ENCODE results near the gene IMMP1L. TPM values are rescaled to one million over a fixed set of nuclear protein-coding genes. Genes with fewer than 3 reads are reported as not detected.

Gene IMMP1L
- total RNA-seq, 4 donors from 2014 or later = 10.3 to 75.9 (median 28.6) TPM

GRCh38 chr11:31492320-31492913, 17.0 kb downstream of the IMMP1L start:
- TF ChIP-seq CTCF (IDR thresholded peaks at IDR 0.05; ENCODE audit: low read depth) = no peak

- TF ChIP-seq CTCF (IDR thresholded peaks at IDR 0.05; ENCODE audit: low read depth) = no peak
Measured at GRCh38 chr11:31487848-31488247, 21.6 kb downstream of the IMMP1L start.

- no peak for TF ChIP-seq CTCF (IDR thresholded peaks at IDR 0.05; ENCODE audit: low read depth)
Measured at GRCh38 chr11:31484497-31484896, 24.9 kb downstream of the IMMP1L start.

GRCh38 chr11:31480930-31481329, 28.5 kb downstream of the IMMP1L start:
- TF ChIP-seq CTCF (IDR thresholded peaks at IDR 0.05; ENCODE audit: low read depth) = no peak

GRCh38 chr11:31479066-31479465, 30.4 kb downstream of the IMMP1L start:
- TF ChIP-seq CTCF (IDR thresholded peaks at IDR 0.05; ENCODE audit: low read depth) = no peak

GRCh38 chr11:31478223-31478590, 31.2 kb downstream of the IMMP1L start:
- no peak for TF ChIP-seq CTCF (IDR thresholded peaks at IDR 0.05; ENCODE audit: low read depth)

- no peak for TF ChIP-seq CTCF (IDR thresholded peaks at IDR 0.05; ENCODE audit: low read depth)
Measured at GRCh38 chr11:31477528-31478222, 31.7 kb downstream of the IMMP1L start.
